ENCODE results near the gene KDSR. TPM values are rescaled to one million over a fixed set of nuclear protein-coding genes. Genes with fewer than 3 reads are reported as not detected.

The KDSR gene
- total RNA-seq, 1 experiment from 2014 or later, result 25.7 TPM

DNA sequence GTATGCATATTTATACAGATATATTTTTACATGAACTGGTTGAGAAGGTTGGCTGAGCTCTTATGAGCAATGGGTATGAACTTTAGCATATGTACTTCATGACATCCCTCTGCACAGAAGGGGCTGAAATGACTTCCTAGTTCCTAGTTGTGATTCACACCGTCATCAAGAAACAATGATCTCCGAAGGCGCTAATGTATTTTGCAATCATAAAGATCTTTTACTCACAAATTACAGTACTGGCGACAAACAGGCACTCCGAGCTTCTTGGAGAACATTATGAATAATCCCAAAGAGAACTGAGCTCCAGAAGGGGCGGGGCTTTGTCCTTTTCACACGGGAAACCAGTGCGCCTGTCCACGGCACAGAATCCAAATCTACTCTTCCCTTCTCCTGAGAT lies 65.6 kb downstream of the KDSR start:
- H3K36me3 ChIP-seq, result no peaks in the 10 kb centered on the region
- H3K27ac ChIP-seq, result no peak overlapping the region
- DNase-seq (ENCODE audit: low read depth in 1 of 2, low spot score in 2 of 2), result no peak
- no peaks in the 10 kb centered on the region for H3K27me3 ChIP-seq (replicated peaks)
- no peaks in the 10 kb centered on the region for H3K9me3 ChIP-seq (replicated peaks)
- H3K4me1 ChIP-seq (replicated peaks), result no peaks in the 10 kb centered on the region
- H3K4me3 ChIP-seq, result no peak overlapping the region

DNA sequence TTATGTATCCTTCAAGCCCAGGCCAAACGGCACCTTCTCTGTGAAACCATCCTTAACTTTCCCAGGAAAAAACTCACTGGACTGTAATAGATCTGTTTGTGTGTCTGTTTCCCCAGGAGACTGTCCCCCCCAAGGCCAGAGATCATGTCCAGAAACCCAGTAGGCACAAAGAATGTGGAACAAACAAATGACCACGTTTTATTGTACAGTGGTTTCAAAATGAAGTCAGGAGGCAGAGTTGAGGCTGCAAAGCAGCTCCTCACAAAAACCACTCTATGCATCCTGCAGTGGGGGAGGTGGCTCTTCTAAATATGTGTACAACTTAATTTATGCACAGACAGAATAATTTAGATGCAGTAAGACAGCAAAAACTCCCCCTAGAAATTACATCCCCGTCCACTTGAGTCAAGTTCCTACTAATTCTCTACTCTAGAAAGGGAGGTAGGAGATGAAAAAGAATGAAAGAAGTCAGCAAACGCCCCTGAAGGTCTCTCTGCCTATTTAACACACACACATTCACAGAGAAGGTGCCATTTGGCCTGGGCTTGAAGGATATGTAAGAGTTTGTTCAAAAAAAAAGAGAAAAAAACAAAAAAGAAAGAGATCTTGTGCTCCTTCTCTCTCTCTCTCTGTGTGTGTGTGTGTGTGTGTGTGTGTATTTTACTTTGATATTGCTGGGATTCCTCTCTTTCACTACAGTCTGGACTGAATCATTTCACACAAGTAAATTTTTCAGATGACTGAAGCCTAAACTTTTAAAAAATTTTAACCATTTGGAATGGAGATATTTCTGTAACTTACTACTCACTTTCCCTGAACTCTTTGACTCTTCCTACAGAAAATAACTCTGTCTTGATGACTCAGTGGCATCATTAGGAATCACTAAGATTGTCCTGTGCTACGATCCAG lies 66.9 kb downstream of the KDSR start:
- no peak for DNase-seq (ENCODE audit: low read depth in 1 of 2, low spot score in 2 of 2)

DNA sequence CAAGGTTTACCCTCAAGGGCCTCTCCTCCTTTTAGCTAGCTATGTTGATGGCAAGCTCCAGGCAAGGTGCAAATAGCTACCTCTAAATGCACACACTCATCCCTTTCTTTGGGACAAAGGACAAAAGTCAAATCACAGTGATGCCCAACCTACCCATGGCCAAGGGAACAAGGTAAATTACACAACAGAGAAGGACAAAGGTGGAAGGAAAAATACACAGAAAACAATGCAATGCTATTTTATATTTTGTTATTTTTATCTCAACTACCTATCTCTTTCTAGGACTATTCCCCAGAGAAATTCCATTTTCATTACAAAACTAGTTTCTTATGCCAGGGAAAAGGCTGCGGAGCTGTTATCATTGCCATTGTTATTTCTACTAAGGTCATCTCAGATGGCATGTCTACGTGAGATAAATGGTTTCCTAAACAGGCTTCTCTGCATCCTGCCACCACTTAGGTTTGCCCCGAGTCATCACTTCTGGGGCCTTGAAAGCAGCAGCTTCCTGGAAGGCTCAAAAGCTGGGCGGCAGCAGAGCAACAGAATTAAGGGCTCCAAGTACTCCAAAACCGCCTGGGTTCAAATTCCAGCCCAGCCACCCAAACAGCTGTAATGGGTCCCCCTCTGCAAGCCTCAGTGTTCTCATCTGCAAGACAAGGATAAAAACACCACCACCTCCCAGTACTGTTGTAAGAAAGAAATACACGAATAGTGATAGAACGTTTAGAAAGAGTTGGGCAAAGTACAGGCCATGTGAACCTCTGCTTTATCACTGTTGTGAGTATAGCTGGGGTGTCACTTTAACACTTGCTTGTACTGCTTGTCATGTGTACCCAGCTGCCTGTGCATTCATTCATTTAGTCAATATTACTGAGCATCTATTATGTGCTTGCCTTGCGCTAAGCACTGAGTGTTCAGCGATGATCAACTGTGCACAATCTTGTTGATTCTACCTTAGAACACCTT lies 68.3 kb downstream of the KDSR start:
- Histone ChIP-seq H3K27me3 (replicated peaks) (no peaks in the 10 kb centered on the region), H3K4me1 (replicated peaks) (no peaks in the 10 kb centered on the region), H3K27ac (no peak overlapping the region), H3K4me3 (no peak overlapping the region), H3K9me3 (replicated peaks) (no peaks in the 10 kb centered on the region), H3K36me3 (no peaks in the 10 kb centered on the region)
- no peak for DNase-seq (ENCODE audit: low read depth in 1 of 2, low spot score in 2 of 2)

More for the DNA sequence above, 66.9 kb downstream of the KDSR start:
- no peaks in the 10 kb centered on the region for H3K4me1 ChIP-seq (replicated peaks)
- no peaks in the 10 kb centered on the region for H3K9me3 ChIP-seq (replicated peaks)
- H3K4me3 ChIP-seq, result no peak overlapping the region
- no peaks in the 10 kb centered on the region for H3K27me3 ChIP-seq (replicated peaks)
- no peaks in the 10 kb centered on the region for H3K36me3 ChIP-seq
- no peak overlapping the region for H3K27ac ChIP-seq

DNA sequence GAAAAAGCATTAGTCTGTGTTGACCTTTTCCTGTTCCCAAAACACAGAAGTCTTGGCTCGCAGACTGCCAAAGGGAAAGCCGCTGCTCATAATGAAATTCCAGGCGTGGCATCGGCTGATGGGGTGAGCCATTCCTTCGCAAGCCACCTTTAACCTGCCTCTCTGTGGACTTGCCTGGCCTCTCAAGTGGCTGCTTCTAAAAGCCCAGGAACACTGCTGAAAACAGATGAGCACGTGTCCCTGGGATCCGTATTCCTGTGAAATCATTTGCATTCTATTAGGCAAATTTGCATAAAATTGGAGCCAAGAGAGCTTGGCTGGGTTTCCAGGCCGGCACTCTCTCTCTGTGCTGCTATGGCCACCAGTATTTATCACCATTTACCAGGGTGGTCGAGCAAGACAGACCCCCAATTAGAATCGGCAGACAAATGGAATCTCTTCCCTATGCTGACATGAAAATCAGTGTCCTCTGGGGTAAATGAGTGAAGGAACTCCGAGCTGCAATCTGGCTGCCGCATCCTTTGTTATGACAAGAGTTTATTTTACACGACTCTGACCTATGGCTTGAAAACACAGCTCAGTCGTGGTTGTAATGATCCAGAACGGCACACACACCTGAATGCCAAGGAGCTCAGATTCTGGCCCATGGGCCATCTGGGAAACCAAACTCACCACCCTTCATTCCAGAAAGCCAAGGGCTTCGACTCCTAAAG lies 69.2 kb downstream of the KDSR start:
- DNase-seq (ENCODE audit: low read depth in 1 of 2, low spot score in 2 of 2), result no peak
- Histone ChIP-seq H3K4me3 (no peak overlapping the region), H3K36me3 (no peaks in the 10 kb centered on the region), H3K27ac (no peak overlapping the region), H3K4me1 (replicated peaks) (no peaks in the 10 kb centered on the region), H3K27me3 (replicated peaks) (no peaks in the 10 kb centered on the region), H3K9me3 (replicated peaks) (no peaks in the 10 kb centered on the region)

DNA sequence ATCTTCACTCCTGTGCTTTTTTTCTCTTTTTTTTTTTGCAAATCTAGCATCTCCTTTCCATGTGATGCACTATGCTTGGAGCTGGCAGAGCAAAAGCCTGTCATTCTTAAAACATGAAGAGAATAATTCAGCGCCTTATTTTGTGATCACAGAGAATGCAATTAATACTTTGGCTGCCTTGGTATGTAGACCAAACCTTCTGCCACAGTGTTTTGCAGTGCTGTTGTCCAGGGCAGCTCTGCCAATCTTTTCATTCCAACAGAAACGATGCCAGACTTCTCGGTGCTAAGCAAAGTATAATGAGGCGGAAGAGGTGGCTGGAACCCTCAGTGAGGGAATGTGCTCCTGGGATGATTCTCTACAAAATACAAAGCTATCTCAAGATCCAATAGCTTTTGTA lies 73.1 kb downstream of the KDSR start:
- H3K4me3 ChIP-seq, result no peak overlapping the region
- no peaks in the 10 kb centered on the region for H3K4me1 ChIP-seq (replicated peaks)
- no peaks in the 10 kb centered on the region for H3K27me3 ChIP-seq (replicated peaks)
- no peak overlapping the region for H3K27ac ChIP-seq
- no peak for DNase-seq (ENCODE audit: low read depth in 1 of 2, low spot score in 2 of 2)
- no peaks in the 10 kb centered on the region for H3K36me3 ChIP-seq
- H3K9me3 ChIP-seq (replicated peaks), result no peaks in the 10 kb centered on the region

DNA sequence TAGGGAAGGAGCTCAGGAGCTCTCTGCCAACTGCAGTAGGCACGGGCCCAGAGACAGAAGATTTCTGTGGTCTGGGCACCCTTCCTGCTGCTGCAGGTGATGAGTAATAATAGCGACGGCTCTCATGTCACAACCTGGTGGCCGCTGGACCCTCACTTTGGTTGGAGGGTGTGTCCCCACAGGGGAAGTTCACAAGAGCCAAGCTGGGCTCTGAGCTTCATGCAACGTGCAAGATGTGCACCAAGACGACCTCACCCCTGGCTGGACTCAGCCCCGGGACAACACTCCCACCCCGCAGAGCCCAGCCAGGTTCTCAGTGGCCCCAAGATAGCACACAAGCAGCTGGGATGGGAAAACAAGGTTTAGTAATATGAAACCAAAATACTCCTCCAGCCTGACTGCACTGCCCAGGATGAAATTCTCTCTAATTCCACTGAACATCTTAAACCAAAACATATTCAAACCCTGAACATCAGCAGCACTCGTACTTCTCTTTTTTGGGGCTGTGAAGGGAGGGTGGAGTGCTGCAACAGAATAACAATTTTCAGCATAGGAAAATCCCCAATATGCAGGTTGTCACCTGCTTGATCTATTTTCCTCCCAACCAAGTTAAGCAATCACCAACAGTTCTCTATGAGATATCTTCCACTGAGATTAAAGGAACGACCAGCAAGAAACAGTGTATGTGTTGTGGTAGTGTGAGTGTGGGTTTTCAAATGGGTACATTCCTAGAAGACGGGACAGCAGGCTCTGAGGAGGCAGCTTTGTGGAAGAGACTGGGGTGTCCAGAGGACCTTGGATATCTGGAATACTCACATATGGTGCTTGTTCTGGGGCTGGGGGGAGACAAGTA lies 73.9 kb downstream of the KDSR start:
- Histone ChIP-seq H3K27ac (no peak overlapping the region), H3K36me3 (no peaks in the 10 kb centered on the region), H3K9me3 (replicated peaks) (no peaks in the 10 kb centered on the region), H3K27me3 (replicated peaks) (no peaks in the 10 kb centered on the region), H3K4me1 (replicated peaks) (no peaks in the 10 kb centered on the region), H3K4me3 (no peak overlapping the region)
- DNase-seq (ENCODE audit: low read depth in 1 of 2, low spot score in 2 of 2), result no peak

DNA sequence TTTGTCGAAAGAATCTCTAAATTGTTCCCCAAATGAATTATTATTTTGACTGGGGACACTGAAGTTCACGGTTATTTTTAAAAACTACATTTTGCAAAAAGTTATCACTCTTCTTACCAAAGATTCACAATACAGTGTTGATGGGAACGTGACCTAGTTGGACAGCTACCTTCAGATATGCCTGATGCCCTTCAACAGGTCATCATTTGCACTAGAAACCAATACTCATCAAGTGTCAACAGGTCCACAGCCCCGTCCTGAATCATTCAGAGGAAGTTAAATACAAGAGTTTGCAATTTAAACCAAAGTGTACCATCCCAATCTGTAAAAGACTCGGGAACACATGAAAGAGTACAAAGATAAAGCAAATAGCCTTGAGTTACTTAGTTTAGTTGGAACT lies 75.7 kb downstream of the KDSR start:
- no peak overlapping the region for H3K27ac ChIP-seq
- no peaks in the 10 kb centered on the region for H3K4me1 ChIP-seq (replicated peaks)
- no peaks in the 10 kb centered on the region for H3K9me3 ChIP-seq (replicated peaks)
- H3K4me3 ChIP-seq, result no peak overlapping the region
- H3K36me3 ChIP-seq, result no peaks in the 10 kb centered on the region
- no peaks in the 10 kb centered on the region for H3K27me3 ChIP-seq (replicated peaks)
- DNase-seq (ENCODE audit: low read depth in 1 of 2, low spot score in 2 of 2), result no peak

DNA sequence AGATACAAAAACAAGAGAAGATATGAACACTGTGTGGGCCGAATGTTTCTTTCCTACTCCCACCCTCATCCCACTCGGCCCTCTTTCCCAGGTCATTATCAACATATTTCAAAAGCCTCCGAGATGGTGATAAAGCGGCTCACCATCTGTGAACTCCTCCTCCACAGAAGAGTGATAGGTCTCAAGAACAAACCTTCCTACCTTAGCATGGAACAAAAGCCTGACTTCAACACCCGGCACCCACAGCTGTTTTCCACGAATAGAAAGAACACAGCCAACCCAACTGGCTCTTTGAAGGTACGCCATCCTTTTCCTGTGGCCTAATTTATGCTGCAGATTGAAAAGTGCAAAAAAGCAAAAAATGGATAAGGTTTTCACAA lies 76.2 kb downstream of the KDSR start:
- Histone ChIP-seq H3K4me1 (replicated peaks) (no peaks in the 10 kb centered on the region), H3K36me3 (no peaks in the 10 kb centered on the region), H3K27me3 (replicated peaks) (no peaks in the 10 kb centered on the region), H3K27ac (no peak overlapping the region), H3K9me3 (replicated peaks) (no peaks in the 10 kb centered on the region), H3K4me3 (no peak overlapping the region)
- DNase-seq (ENCODE audit: low read depth in 1 of 2, low spot score in 2 of 2), result no peak

DNA sequence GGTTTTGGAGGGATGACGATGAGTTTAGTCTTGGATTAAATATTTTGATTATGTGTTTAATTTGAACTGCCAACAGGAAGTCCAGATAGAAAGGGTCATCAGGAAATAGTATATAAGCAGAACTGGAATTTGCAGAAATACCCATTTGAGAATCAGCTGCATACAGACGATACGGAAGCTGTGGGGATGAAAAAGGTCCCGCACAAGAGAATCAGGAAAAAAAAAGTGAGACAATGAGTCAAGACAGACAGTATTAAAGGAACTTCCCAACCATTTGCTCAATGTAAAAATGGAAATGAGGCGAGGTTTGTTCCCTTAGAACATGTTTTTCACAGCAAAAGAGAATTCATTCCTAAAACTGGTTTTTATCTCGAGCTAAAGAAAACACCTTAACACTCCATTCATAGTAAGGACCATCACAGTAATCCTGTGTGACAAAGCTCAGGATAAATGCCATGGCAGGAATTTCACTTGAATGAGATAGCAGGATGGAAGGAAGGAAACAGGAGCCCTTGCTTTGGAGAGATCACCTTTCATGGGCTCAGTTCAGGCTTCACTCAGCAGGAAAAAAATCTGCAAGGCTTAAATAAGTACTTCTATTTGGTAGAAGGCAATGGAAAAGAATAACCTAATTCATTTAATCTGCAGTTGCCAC lies 76.7 kb downstream of the KDSR start:
- Histone ChIP-seq H3K27me3 (replicated peaks) (no peaks in the 10 kb centered on the region), H3K9me3 (replicated peaks) (no peaks in the 10 kb centered on the region), H3K36me3 (no peaks in the 10 kb centered on the region), H3K4me3 (no peak overlapping the region), H3K27ac (no peak overlapping the region), H3K4me1 (replicated peaks) (no peaks in the 10 kb centered on the region)
- DNase-seq (ENCODE audit: low read depth in 1 of 2, low spot score in 2 of 2), result no peak

DNA sequence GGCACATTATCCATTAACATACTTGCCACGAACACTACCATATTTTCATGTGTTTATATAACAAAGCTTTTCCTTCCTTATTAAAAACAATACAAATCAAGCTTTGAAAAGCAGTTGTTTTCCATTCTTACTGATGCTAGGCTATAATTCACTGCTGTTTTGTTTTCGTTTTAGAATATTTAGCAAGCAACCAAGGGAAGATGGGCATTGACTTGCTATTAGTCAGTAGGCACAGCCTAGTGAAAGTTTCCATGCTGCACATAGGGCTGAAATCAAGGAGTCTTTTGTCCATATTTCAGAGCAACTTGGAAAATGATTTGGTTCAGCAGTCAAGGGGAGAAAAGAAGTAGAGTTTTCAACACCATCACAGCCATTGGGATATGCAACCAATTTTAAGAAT lies 78.7 kb downstream of the KDSR start:
- H3K27me3 ChIP-seq (replicated peaks), result no peaks in the 10 kb centered on the region
- peaks cover 10% of the 10 kb centered on the region for H3K4me1 ChIP-seq (replicated peaks)

DNA sequence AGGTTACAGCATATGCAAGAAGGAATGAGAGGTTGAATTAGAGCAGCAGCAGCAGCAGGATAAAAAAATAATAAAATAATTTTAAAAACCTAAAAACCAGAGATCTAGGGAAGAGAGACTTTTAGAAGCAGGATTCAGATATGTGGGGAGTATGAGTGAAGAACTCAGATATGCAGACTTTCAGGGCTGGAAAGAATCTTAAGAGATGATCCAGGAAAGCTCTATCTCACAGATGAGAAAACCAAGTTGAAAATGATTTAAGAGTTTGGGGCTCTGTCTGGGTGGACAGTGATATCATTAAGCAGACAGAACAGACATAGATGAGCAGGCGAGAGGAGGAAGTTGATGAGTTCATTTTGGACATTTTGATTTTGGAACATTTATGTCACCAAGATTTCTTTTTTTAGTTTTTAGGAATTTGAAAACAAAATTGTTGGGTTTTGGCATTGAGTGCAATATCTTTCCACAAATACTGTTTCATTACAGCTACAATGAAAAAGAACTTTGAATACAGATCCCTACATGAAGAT lies 79.2 kb downstream of the KDSR start:
- DNase-seq (ENCODE audit: low read depth in 1 of 2, low spot score in 2 of 2), result no peak

More for the DNA sequence above, 78.7 kb downstream of the KDSR start:
- Histone ChIP-seq H3K27ac (no peak overlapping the region), H3K4me3 (no peak overlapping the region), H3K9me3 (replicated peaks) (no peaks in the 10 kb centered on the region), H3K36me3 (no peaks in the 10 kb centered on the region)
- DNase-seq (ENCODE audit: low read depth in 1 of 2, low spot score in 2 of 2), result no peak

DNA sequence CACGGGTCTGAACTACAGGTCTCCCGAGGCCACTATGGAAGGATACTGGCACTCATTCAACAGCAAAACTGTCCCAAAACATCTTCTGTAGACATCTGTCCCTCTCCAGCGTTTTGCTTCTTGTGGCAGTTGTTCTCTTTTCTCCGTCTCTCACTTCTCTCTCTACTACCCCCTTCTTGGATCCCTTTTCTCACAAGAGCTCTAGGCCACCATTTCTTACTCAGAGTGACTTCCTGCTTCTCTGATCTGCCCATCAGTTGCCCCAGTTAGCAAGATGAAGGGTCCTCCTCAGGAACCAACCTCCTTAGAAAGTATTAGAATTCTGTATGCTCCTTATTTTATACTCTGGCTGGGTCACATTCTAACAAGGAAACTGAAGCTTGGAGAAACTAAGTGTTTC lies 80.1 kb downstream of the KDSR start:
- H3K4me3 ChIP-seq, result no peak overlapping the region
- no peak for DNase-seq (ENCODE audit: low read depth in 1 of 2, low spot score in 2 of 2)
- no peaks in the 10 kb centered on the region for H3K27me3 ChIP-seq (replicated peaks)
- H3K9me3 ChIP-seq (replicated peaks), result no peaks in the 10 kb centered on the region
- H3K27ac ChIP-seq, result no peak overlapping the region
- no peaks in the 10 kb centered on the region for H3K36me3 ChIP-seq
- H3K4me1 ChIP-seq (replicated peaks), result peaks cover 17% of the 10 kb centered on the region

More for the DNA sequence above, 79.2 kb downstream of the KDSR start:
- Histone ChIP-seq H3K9me3 (replicated peaks) (no peaks in the 10 kb centered on the region), H3K27ac (no peak overlapping the region), H3K36me3 (no peaks in the 10 kb centered on the region), H3K4me3 (no peak overlapping the region), H3K27me3 (replicated peaks) (no peaks in the 10 kb centered on the region), H3K4me1 (replicated peaks) (peaks cover 16% of the 10 kb centered on the region)
